ENCODE results near the gene PTPN14. TPM values are rescaled to one million over a fixed set of nuclear protein-coding genes. Genes with fewer than 3 reads are reported as not detected.

The PTPN14 gene
- total and polyA plus RNA-seq, 2 of the 8 experiments (the other 6 are each of a cell fraction or from before 2014, with no cell fraction given), result 14.4 to 93.6 TPM

DNA sequence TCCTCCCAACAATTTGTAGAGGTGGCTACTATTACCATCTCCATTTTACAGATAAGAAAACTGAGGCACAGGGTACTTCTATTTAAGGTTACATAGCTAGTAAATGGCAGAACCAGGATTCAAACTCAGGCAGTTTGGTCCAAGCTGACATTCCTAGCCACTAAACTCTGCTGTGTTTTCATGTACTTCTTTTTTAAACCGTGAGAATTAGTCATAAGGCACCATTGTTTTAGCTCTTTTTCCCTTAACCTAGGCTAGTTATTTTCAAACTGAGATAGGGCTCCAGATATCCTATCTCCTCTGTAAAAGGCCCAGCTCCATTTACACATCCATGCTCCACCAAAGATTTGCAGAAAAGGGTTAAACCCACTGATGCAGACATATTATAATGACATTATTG is 92.9 kb downstream of the PTPN14 start:
- Histone ChIP-seq H2BK5ac (ENCODE audit: low read depth, low read length) (no peak overlapping the region), H2BK12ac (ENCODE audit: low read depth, low read length) (no peak overlapping the region), H2BK20ac (ENCODE audit: low read length) (no peak overlapping the region), H3K9me3 (ENCODE audit: insufficient read depth in 2 of 2, low read depth in 1 of 2, low read length in 1 of 2) (no peaks in the 10 kb centered on the region), H3K27me3 (replicated peaks in 1 of 4; ENCODE audit: control insufficient read depth in 3 of 4, extremely low read depth in 1 of 4, insufficient read depth in 3 of 4, low read length in 3 of 4) (no peaks in the 10 kb centered on the region), H4K91ac (replicated peaks; ENCODE audit: insufficient read length, low read length) (no peak overlapping the region), H2BK120ac (replicated peaks; ENCODE audit: low read depth, low read length) (no peak overlapping the region), H3K18ac (ENCODE audit: extremely low read depth, low read length) (no peak overlapping the region), H3K23me2 (ENCODE audit: low read depth, low read length) (peaks cover 4% of the 10 kb centered on the region; the same call in 1 of the 2 replicates), H4K8ac (ENCODE audit: extremely low read depth, insufficient read depth, low read length) (no peak overlapping the region), H3K14ac (ENCODE audit: insufficient read length) (no peak overlapping the region), H4K5ac (ENCODE audit: insufficient read length, low read depth, low read length) (no peak overlapping the region), H3K9ac (replicated peaks in 1 of 4; ENCODE audit: extremely low read depth in 1 of 4, low read depth in 3 of 4, low read length in 3 of 4) (no peak overlapping the region), H3K4me3 (ENCODE audit: extremely low read depth in 1 of 4, insufficient read depth in 2 of 4, low read depth in 3 of 4, low read length in 4 of 4) (no peak overlapping the region), H3K4me2 (ENCODE audit: insufficient read depth in 1 of 2, low read depth in 2 of 2, low read length in 2 of 2) (no peak overlapping the region), H3K56ac (replicated peaks; ENCODE audit: insufficient read length, low read depth, low read length) (no peak overlapping the region), H3K79me1 (ENCODE audit: low read depth, low read length) (peaks cover 2% of the 10 kb centered on the region; the same call in 1 of the 2 replicates), H3K79me2 (ENCODE audit: control insufficient read depth in 1 of 2, insufficient read depth in 2 of 2, low read length in 2 of 2) (peaks cover 0 to 77% of the 10 kb centered on the region in 2 experiments; a peak in 2 of 4 replicates), H2AK5ac (ENCODE audit: low read depth, low read length) (no peak overlapping the region), H2AFZ (ENCODE audit: low read length) (no peak overlapping the region), H2BK15ac (ENCODE audit: low read length) (no peak overlapping the region), H3K23ac (ENCODE audit: insufficient read length) (no peak overlapping the region), H3K4ac (replicated peaks; ENCODE audit: insufficient read length, low read depth, low read length) (no peak overlapping the region), H3K36me3 (ENCODE audit: control insufficient read depth in 2 of 4, insufficient read depth in 4 of 4, low read length in 3 of 4) (peaks cover 0 to 3% (median under 1%) of the 10 kb centered on the region in 4 experiments; a peak in 2 of 8 replicates), H3K4me1 (replicated peaks in 1 of 4; ENCODE audit: control insufficient read depth in 3 of 4, insufficient read depth in 4 of 4, low read length in 3 of 4) (peaks cover 7 to 13% (median 9%) of the 10 kb centered on the region in 4 experiments), H3K27ac (ENCODE audit: low read depth, low read length) (no peak overlapping the region), H4K20me1 (replicated peaks in 1 of 2; ENCODE audit: control insufficient read depth in 1 of 2, insufficient read depth in 2 of 2, low read length in 2 of 2) (no peaks in the 10 kb centered on the region)
- no peak for DNase-seq (ENCODE audit: low read depth in 1 of 2, low spot score in 2 of 2)
- 93% methylated on average over 1 of the region's 1 CpG; no CpG with 5 or more reads in 1 of the 2 experiments for WGBS, 2 experiments (ENCODE audit: extremely low coverage in 1 of 2, insufficient coverage in 1 of 2, insufficient read length in 1 of 2, insufficient replicate concordance in 2 of 2, low coverage in 1 of 2, low lambda C conversion rate in 2 of 2, missing lambda C conversion rate in 1 of 2)
- ChIA-PET POLR2A (ENCODE audit: partially characterized antibody) (interaction anchor here (1.1 to 1.9 kb wide), 5 partner anchors 10 to 146 kb away, joined by 3 to 8 read pairs (median 4); no protein-coding TSS in a partner anchor), CTCF (ENCODE audit: partially characterized antibody) (interaction anchor here (0.6 to 1.9 kb wide), 10 partner anchors 10 to 419 kb away, joined by 3 to 9 read pairs (median 4); no protein-coding TSS in a partner anchor)
- FAIRE-seq, result no peak
- TF ChIP-seq JUN (IDR thresholded peaks at IDR 0.05; ENCODE audit: low read depth, low read length) (no peak), SP1 (IDR thresholded peaks at IDR 0.05; ENCODE audit: low read depth, low read length) (no peak)
